Muscle layer of colon (tissue), 2 donors: ENCODE data around the gene PEX14.

ENCODE experiments used
- H3K27ac ChIP-seq: one replicate; pipeline ENCODE4 v1.7.0; 2013; ENCODE audit warnings: low read depth, mild to moderate bottlenecking, low read length, moderate library complexity
- H3K27me3 ChIP-seq, 2 donors: one replicate each; pipeline ENCODE4 v1.7.0; 2013; ENCODE audit warnings: low read length in 2 of 2, mild to moderate bottlenecking in 2 of 2; ENCODE audit not compliant: insufficient read depth in 2 of 2, control insufficient read depth in 1 of 2
- H3K36me3 ChIP-seq: one replicate; pipeline ENCODE4 v1.7.0; 2013; ENCODE audit warnings: mild to moderate bottlenecking, low read length; ENCODE audit not compliant: insufficient read depth
- H3K4me1 ChIP-seq: one replicate; pipeline ENCODE4 v1.7.0; 2013; ENCODE audit warnings: mild to moderate bottlenecking, low read length; ENCODE audit not compliant: insufficient read depth
- H3K4me3 ChIP-seq, 2 donors: one replicate each; pipeline ENCODE4 v1.7.0; 2013; ENCODE audit warnings: low read length in 2 of 2, low read depth in 1 of 2, mild to moderate bottlenecking in 1 of 2, moderate library complexity in 1 of 2
- H3K9ac ChIP-seq: one replicate; pipeline ENCODE4 v1.7.0; 2013; ENCODE audit warnings: low read length
- H3K9me3 ChIP-seq: one replicate; pipeline ENCODE4 v1.7.0; 2013; ENCODE audit warnings: mild to moderate bottlenecking, low read length
- donor health status: abdominal sarcoma.
- donor health status: Adenocarcinoma of cecum.

PEX14 gene

GRCh38 chr1:10437052-10437451 is 37.7 kb upstream of the PEX14 start:
- Histone ChIP-seq H3K27me3 (no peaks in the 10 kb centered on the region), H3K27ac (no peak overlapping the region), H3K9ac (no peak overlapping the region), H3K4me1 (no peaks in the 10 kb centered on the region), H3K4me3 (no peak overlapping the region), H3K9me3 (no peaks in the 10 kb centered on the region), H3K36me3 (peaks cover 5% of the 10 kb centered on the region)

- Histone ChIP-seq H3K4me3 (no peak overlapping the region), H3K36me3 (peaks cover 5% of the 10 kb centered on the region), H3K9ac (no peak overlapping the region), H3K9me3 (no peaks in the 10 kb centered on the region), H3K27ac (no peak overlapping the region), H3K27me3 (no peaks in the 10 kb centered on the region), H3K4me1 (no peaks in the 10 kb centered on the region)
Observed at GRCh38 chr1:10438677-10439163, 36.0 kb upstream of the PEX14 start.

DNA sequence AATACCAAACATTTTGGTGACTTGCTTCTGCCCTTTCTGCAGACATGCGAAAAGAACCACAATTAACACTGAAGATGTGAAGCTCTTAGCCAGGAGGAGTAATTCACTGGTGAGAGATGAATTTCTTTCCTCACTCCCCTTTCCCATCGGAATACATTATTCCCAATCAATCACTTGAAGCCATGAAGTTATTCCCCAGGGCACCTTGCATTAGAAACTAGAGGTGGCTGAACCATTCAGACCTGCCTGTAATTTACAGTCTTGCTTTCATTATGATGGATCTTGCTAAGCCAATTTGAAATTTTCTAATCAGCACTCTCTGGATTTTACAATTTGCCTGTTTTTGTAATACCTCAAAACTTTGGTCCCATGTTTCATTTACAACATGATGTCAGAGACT is 34.4 kb upstream of the PEX14 start:
- Histone ChIP-seq H3K36me3 (peaks cover 5% of the 10 kb centered on the region), H3K4me3 (no peak overlapping the region), H3K27me3 (no peaks in the 10 kb centered on the region), H3K27ac (no peak overlapping the region), H3K4me1 (no peaks in the 10 kb centered on the region), H3K9me3 (no peaks in the 10 kb centered on the region), H3K9ac (no peak overlapping the region)

DNA sequence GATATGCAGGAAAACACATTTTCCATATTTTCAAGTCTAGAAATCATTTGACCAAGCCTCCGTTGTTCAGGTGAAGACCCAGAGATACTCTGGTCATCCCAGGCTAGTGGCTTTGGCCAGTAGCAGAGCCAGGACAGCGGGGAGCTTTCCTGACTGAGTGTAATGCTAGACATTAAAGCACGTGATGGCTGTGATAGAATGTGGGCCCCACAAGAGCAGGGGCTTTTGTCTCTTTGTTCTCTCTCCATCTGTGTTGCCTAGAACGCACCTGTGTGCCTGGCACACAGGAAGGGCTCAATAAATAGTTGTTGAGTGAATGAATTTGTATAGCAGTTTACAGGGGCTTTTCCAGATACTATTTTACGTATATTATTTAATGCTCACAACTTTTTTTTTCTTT is 34.0 kb upstream of the PEX14 start:
- Histone ChIP-seq H3K4me3 (no peak overlapping the region), H3K27me3 (no peaks in the 10 kb centered on the region), H3K4me1 (no peaks in the 10 kb centered on the region), H3K27ac (no peak overlapping the region), H3K36me3 (peaks cover 5% of the 10 kb centered on the region), H3K9ac (no peak overlapping the region), H3K9me3 (no peaks in the 10 kb centered on the region)

DNA sequence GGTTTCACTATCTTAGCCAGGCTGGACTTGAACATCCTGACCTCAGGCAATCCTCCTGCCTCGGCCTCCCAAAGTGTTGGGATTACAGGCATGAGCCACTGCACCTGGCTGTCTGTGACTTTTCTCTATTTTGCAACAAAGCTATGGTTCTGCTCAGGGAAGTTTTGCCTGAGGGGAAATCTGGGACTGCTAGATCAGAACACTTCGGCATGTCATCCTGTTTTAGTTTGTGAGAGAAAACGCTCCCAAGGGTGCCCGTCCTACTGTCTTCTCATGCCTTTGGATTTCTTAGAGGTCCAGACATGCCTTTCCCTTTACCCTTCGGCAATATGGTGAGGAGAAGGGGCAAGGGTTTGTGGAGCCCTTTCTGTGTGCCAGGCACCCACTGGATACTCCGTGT is 30.5 kb upstream of the PEX14 start:
- Histone ChIP-seq H3K4me1 (no peaks in the 10 kb centered on the region), H3K36me3 (peaks cover 5% of the 10 kb centered on the region), H3K9ac (no peak overlapping the region), H3K9me3 (no peaks in the 10 kb centered on the region), H3K27ac (no peak overlapping the region), H3K4me3 (no peak overlapping the region), H3K27me3 (no peaks in the 10 kb centered on the region)

DNA sequence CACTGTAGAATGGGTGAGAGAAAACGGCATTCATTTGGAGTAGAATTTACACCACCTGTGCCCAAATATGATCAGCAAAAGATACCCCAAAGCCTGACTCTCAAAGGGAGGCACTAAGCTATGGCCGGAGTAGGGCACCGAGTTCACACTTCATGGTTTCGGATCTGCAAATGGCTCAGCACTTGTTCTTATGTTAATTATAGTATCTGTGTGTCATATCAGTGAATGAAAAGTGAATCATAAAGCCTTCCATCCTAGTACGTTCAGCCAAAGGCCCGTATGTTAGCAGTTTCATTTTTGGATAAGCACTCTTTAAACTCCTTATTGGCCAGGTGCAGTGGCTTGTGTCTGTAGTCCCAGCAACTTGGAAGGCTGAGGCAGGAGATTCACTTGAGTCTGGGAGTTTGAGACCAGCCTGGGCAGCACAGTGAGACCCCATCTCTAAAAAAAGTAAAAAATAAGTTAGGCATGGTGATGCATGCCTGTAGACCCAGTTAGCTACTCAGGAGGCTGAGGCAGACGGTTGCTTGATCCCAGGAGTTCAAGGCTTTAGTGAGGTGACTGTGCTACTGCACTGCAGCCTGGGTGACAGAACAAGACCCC is 29.9 kb upstream of the PEX14 start:
- peaks cover 0 to under 1% of the 10 kb centered on the region in 2 donors for H3K27me3 ChIP-seq
- no peak overlapping the region for H3K9ac ChIP-seq
- no peaks in the 10 kb centered on the region for H3K4me1 ChIP-seq
- no peaks in the 10 kb centered on the region for H3K9me3 ChIP-seq
- H3K4me3 ChIP-seq = no peak overlapping the region
- H3K36me3 ChIP-seq = peaks cover 5% of the 10 kb centered on the region
- H3K27ac ChIP-seq = no peak overlapping the region

DNA sequence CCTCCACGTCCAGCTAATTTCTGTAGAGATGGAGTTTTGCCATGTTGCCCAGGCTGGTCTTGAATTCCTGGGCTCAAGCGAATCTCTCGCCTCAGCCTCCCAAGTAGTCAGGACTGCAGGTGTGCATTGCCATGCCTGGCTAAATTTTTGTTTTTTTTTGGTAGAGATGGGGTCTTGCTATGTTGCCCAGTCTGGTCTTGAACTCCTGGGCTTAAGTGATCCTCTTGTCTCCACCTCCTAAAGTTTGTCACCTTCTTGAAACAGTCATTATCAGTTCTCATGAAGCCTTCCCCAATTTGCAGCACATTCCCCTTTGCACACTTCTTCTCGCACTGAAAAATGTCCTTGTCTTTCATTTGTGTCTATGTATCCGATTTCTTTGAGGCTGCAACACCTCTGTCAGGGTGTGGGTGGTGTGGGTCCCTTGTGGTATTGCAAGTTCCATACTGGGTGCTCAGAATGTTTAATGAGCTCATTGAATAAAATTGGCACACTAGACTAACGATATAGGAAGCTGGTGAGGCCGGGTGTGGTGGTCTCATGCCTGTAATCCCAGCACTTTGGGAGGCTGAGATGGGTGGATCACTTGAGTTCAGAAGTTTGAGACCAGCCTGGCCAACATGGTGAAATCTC is 27.8 kb upstream of the PEX14 start:
- no peak overlapping the region for H3K4me3 ChIP-seq
- peaks cover 0 to 9% of the 10 kb centered on the region in 2 donors for H3K27me3 ChIP-seq
- H3K4me1 ChIP-seq = peaks cover 8% of the 10 kb centered on the region
- no peaks in the 10 kb centered on the region for H3K9me3 ChIP-seq
- no peaks in the 10 kb centered on the region for H3K36me3 ChIP-seq
- no peak overlapping the region for H3K27ac ChIP-seq
- H3K9ac ChIP-seq = no peak overlapping the region

DNA sequence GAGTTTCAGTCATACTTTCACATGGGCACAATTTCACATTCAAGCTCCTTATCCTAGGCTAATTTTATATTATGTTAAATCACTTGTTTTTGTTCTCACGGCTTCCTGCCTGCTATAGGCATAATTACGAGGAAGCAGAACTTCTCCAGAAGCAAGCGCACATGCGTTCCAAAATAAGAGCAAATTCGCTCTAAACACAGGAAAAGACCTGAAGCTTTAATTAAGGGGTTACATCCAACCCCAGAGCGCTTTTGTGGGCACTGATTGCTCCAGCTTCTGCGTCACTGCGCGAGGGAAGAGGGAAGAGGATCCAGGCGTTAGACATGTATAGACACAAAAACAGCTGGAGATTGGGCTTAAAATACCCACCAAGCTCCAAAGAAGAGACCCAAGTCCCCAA is 25.0 kb upstream of the PEX14 start, which contains the start of gene CORT:
CORT (plus strand) TSS at position 281 of the 400 bp plus-strand sequence. CDS start 193 bp downstream, outside the sequence.
- no peak within 1 kb of the TSS for H3K9ac ChIP-seq
- H3K4me3 ChIP-seq = no peak within 1 kb of the TSS

GRCh38 chr1:10450156-10450814 is 24.5 kb upstream of the PEX14 start:
- no peak overlapping the region for H3K4me3 ChIP-seq
- no peaks in the 10 kb centered on the region for H3K36me3 ChIP-seq
- H3K4me1 ChIP-seq = peaks cover 8% of the 10 kb centered on the region
- H3K9ac ChIP-seq = no peak overlapping the region
- peaks cover 0 to 9% of the 10 kb centered on the region in 2 donors for H3K27me3 ChIP-seq
- H3K9me3 ChIP-seq = no peaks in the 10 kb centered on the region
- H3K27ac ChIP-seq = no peak overlapping the region

More for the DNA sequence above, 25.0 kb upstream of the PEX14 start, which contains the start of gene CORT:
- H3K4me1 ChIP-seq = peaks cover 8% of the 10 kb centered on the region
- H3K9me3 ChIP-seq = no peaks in the 10 kb centered on the region
- H3K36me3 ChIP-seq = no peaks in the 10 kb centered on the region
- peaks cover 0 to 9% of the 10 kb centered on the region in 2 donors for H3K27me3 ChIP-seq
- no peak within 1 kb of the TSS for H3K27ac ChIP-seq

DNA sequence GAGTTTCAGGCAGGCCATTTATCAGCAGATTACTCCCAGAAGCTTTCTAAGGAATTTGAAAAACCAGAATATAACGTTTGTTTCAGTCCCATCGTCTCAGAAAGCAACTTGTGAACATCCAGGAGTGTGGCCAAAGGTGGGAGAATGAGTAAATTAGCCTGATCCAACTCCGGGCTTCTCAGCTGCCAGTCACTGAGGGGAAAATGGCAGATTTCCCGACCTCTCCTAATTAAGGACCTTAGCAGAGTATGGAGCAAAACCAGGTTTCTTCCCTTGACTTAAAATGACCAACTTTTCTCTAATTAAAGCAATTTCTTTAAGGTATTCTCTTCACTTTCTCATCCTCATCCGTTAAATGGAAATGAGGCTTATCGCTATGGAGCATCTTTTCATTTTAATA is 23.9 kb upstream of the PEX14 start:
- H3K4me3 ChIP-seq = no peak overlapping the region
- no peak overlapping the region for H3K27ac ChIP-seq

DNA sequence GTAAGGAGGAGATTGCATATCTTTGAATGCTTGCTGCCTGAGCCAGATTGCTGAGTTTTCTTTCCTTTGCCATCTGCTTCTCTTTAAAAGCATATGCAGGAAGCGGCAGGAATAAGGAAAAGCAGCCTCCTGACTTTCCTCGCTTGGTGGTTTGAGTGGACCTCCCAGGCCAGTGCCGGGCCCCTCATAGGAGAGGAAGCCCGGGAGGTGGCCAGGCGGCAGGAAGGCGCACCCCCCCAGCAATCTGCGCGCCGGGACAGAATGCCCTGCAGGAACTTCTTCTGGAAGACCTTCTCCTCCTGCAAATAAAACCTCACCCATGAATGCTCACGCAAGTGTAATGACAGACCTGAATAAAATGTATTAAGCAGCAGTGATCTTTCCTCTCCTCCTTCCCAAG is 23.5 kb upstream of the PEX14 start:
- no peak overlapping the region for H3K4me3 ChIP-seq

More for the DNA sequence above, 23.9 kb upstream of the PEX14 start:
- no peaks in the 10 kb centered on the region for H3K36me3 ChIP-seq
- H3K4me1 ChIP-seq = peaks cover 8% of the 10 kb centered on the region
- H3K9ac ChIP-seq = no peak overlapping the region
- no peaks in the 10 kb centered on the region for H3K9me3 ChIP-seq
- peaks cover 0 to 9% of the 10 kb centered on the region in 2 donors for H3K27me3 ChIP-seq

More for the DNA sequence above, 23.5 kb upstream of the PEX14 start:
- H3K36me3 ChIP-seq = no peaks in the 10 kb centered on the region
- H3K9ac ChIP-seq = no peak overlapping the region
- no peak overlapping the region for H3K27ac ChIP-seq
- H3K4me1 ChIP-seq = peaks cover 8% of the 10 kb centered on the region
- H3K9me3 ChIP-seq = no peaks in the 10 kb centered on the region
- H3K27me3 ChIP-seq = peaks cover 0 to 9% of the 10 kb centered on the region in 2 donors
